Colon (tissue), 2 donors: ENCODE results near the gene TUT1.

ENCODE experiments used
- FAIRE-seq: peaks from 2 replicates; lab custom pipeline; 2012; peaks lifted over from hg19 to GRCh38; lab: Jason Lieb, UNC
- donor health status: control.
- donor health status: control.

Gene TUT1

GRCh38 chr11:62542111-62542745, 49.1 kb downstream of the TUT1 start:
- FAIRE-seq, result no peak

GRCh38 chr11:62540804-62541701, 50.3 kb downstream of the TUT1 start:
- no peak for FAIRE-seq

- FAIRE-seq, result no peak
Observed at GRCh38 chr11:62539238-62539925, 51.9 kb downstream of the TUT1 start.

GRCh38 chr11:62538470-62539237, 52.7 kb downstream of the TUT1 start:
- no peak for FAIRE-seq

GRCh38 chr11:62536301-62536957, 54.9 kb downstream of the TUT1 start:
- no peak for FAIRE-seq

- FAIRE-seq, result no peak
Observed at GRCh38 chr11:62535802-62536201, 55.5 kb downstream of the TUT1 start.

GRCh38 chr11:62534779-62535545, 56.4 kb downstream of the TUT1 start:
- FAIRE-seq, result no peak

GRCh38 chr11:62532096-62532495, 59.2 kb downstream of the TUT1 start:
- FAIRE-seq, result no peak
